Endothelial cell of umbilical vein (primary cell): ENCODE data around the gene TECRL. TPM values are rescaled to one million over a fixed set of nuclear protein-coding genes. Genes with fewer than 3 reads are reported as not detected.

Experiments
- BruUV-seq: library from RNA; stranded (reverse); fragments of 400-500 nt; replicated peaks from 2 replicates; lab custom pipeline; 2021; lab: Mats Ljungman, UMichigan
- CTCF ChIA-PET: fragments of 300-600, 350-600 bp; sonication (Branson Sonifier 250); formaldehyde crosslinking; loops from one replicate; lab custom pipeline; 2021; ENCODE audit warnings: antibody characterized with exemption, inconsistent platforms; lab: Charles Lee
- POLR2A ChIA-PET: fragments of 300-600, 350-600 bp; sonication (Branson Sonifier 250); formaldehyde crosslinking; loops from one replicate; lab custom pipeline; 2021; ENCODE audit warnings: antibody characterized with exemption, inconsistent platforms; lab: Charles Lee
- DNase-seq: peaks from one replicate; pipeline ENCODE4 v3.0.0-alpha.2; 2011; ENCODE audit warnings: low read depth, low spot score
- FAIRE-seq: peaks from 2 replicates; lab custom pipeline; 2011; peaks lifted over from hg19 to GRCh38; lab: Jason Lieb, UNC
- H2AFZ ChIP-seq: 2 replicates; pipeline ENCODE4 v1.6.0; 2012; ENCODE audit warnings: low read depth, low read length, control low read depth, inconsistent platforms
- H3K27ac ChIP-seq: 2 replicates; pipeline ENCODE4 v1.5.1; 2011; ENCODE audit warnings: low read depth, mild to moderate bottlenecking, control low read depth, low read length, moderate library complexity; ENCODE audit not compliant: insufficient read depth
- H3K27me3 ChIP-seq, 2 experiments: 2 replicates each; pipeline versions ENCODE4 v1.6.0 to v1.6.1; 2011; ENCODE audit warnings: low read length in 2 of 2, mixed read lengths in 1 of 2; ENCODE audit not compliant: control insufficient read depth in 2 of 2, insufficient read depth in 2 of 2
- H3K36me3 ChIP-seq, 2 experiments: 2 replicates in 1 of 2; 3 replicates in 1 of 2; pipeline ENCODE4 v1.5.1; 2011; ENCODE audit warnings: low read length in 2 of 2, mild to moderate bottlenecking in 1 of 2, moderate library complexity in 1 of 2; ENCODE audit not compliant: control insufficient read depth in 2 of 2, insufficient read depth in 2 of 2; ENCODE audit errors: extremely low read depth in 1 of 2
- H3K4me1 ChIP-seq: 3 replicates; pipeline ENCODE4 v1.5.1; 2011; ENCODE audit warnings: mild to moderate bottlenecking, low read length; ENCODE audit not compliant: control insufficient read depth, insufficient read depth; ENCODE audit errors: extremely low read depth
- H3K4me2 ChIP-seq: 2 replicates; pipeline ENCODE4 v1.6.1; 2011; ENCODE audit warnings: low read length, control low read depth, mixed read lengths; ENCODE audit not compliant: insufficient read depth
- H3K4me3 ChIP-seq, 3 experiments: fragments of 200-600 bp in 1 of 3; sonication (generic), shearing (Covaris generic) in 1 of 3; replicated peaks in 1 of 3; 2 replicates each; pipeline ENCODE4 v1.5.1; 2011 to 2016; ENCODE audit warnings: control low read depth in 3 of 3, low read length in 3 of 3, mild to moderate bottlenecking in 2 of 3, inconsistent platforms in 1 of 3, low read depth in 1 of 3, moderate library complexity in 1 of 3; ENCODE audit not compliant: insufficient read depth in 1 of 3
- H3K79me2 ChIP-seq: 2 replicates; pipeline ENCODE4 v1.6.0; 2012; ENCODE audit warnings: low read length, inconsistent platforms; ENCODE audit not compliant: control insufficient read depth, insufficient read depth
- H3K9ac ChIP-seq: replicated peaks from 2 replicates; pipeline ENCODE3; 2011; ENCODE audit warnings: low read length, control low read depth; ENCODE audit not compliant: insufficient read depth; ENCODE audit errors: extremely low read depth
- H3K9me1 ChIP-seq: replicated peaks from 3 replicates; pipeline ENCODE4 v1.6.0; 2011; ENCODE audit warnings: mild to moderate bottlenecking, low read length; ENCODE audit not compliant: control insufficient read depth, insufficient read depth; ENCODE audit errors: extremely low read depth
- H3K9me3 ChIP-seq: replicated peaks from 2 replicates; pipeline ENCODE4 v1.5.1; 2012; ENCODE audit warnings: low read length, inconsistent platforms; ENCODE audit not compliant: control insufficient read depth, insufficient read depth
- H4K20me1 ChIP-seq: replicated peaks from 2 replicates; pipeline ENCODE3; 2011; ENCODE audit warnings: mild to moderate bottlenecking, low read length; ENCODE audit not compliant: control insufficient read depth, insufficient read depth; ENCODE audit errors: extremely low read depth
- EZH2 ChIP-seq: IDR thresholded peaks from 2 replicates; pipeline ENCODE4 v1.6.1; 2012; ENCODE audit warnings: borderline replicate concordance, low read depth, mild to moderate bottlenecking, moderate library complexity, low read length, inconsistent platforms; ENCODE audit not compliant: severe bottlenecking
- FOS ChIP-seq: IDR thresholded peaks from 2 replicates; pipeline ENCODE4 v1.6.1; 2011; ENCODE audit warnings: mild to moderate bottlenecking, low read length, moderate library complexity, borderline replicate concordance; ENCODE audit not compliant: insufficient read depth
- GATA2 ChIP-seq: IDR thresholded peaks from 2 replicates; pipeline ENCODE4 v1.7.0; 2011; ENCODE audit warnings: low read depth, mild to moderate bottlenecking, moderate library complexity, mixed read lengths, low read length; ENCODE audit not compliant: insufficient read length, insufficient read depth
- JUN ChIP-seq: IDR thresholded peaks from 2 replicates; pipeline ENCODE4 v1.6.1; 2011; ENCODE audit warnings: borderline replicate concordance, low read depth; ENCODE audit not compliant: insufficient read length, insufficient read depth
- MAX ChIP-seq: IDR thresholded peaks from 2 replicates; pipeline ENCODE4 v1.6.1; 2011; ENCODE audit not compliant: insufficient read depth, insufficient read length
- MYC ChIP-seq: IDR thresholded peaks from one replicate; pipeline ENCODE4 v1.6.1; 2011; ENCODE audit warnings: mild to moderate bottlenecking, low read depth, low read length
- POLR2A ChIP-seq: IDR thresholded peaks from 2 replicates; pipeline ENCODE4 v1.6.1; 2012; ENCODE audit warnings: low read depth, mild to moderate bottlenecking, control low read depth, low read length
- POLR2AphosphoS5 ChIP-seq: IDR thresholded peaks from 2 replicates; pipeline ENCODE4 v1.6.1; 2012; ENCODE audit warnings: low read depth, mild to moderate bottlenecking, control low read depth, low read length, moderate library complexity; ENCODE audit not compliant: insufficient read depth
- dilution Hi-C: fragments of 300-500 bp; cut with MboI; formaldehyde crosslinking; loops from one replicate; pipeline ENCODE4 v1.15.0; 2019; ENCODE audit warnings: low sequenced_read_pairs; ENCODE audit not compliant: extremely low pct_ligation_motif_present
- intact Hi-C: fragments of 100-400 bp; cut with micrococcal nuclease; formaldehyde crosslinking; loops from one replicate; pipeline ENCODE4 v1.10.0; 2022
- polyA plus RNA-seq, 4 experiments: library from polyadenylated mRNA; depleted of rRNA in 3 of 4; stranded (reverse) in 3 of 4; unstranded in 1 of 4; fragments of >200 nt; gene quantifications; 2 replicates each; pipeline versions ENCODE4 v1.2.1 to v1.2.3, GENCODE V29; 2011 to 2012; ENCODE audit warnings: missing spikeins in 1 of 4
- small RNA-seq: library from RNA; depleted of rRNA; stranded (forward); fragments of <200 nt; gene quantifications from one replicate; pipeline ENCODE3, GENCODE V24; 2012; ENCODE audit warnings: low replicate concordance, low read depth; ENCODE audit not compliant: insufficient read depth, insufficient read length
- total RNA-seq: library from RNA; stranded (reverse); gene quantifications from 2 replicates; pipeline ENCODE4 v1.2.3, GENCODE V29; 2021
- TF ChIP-seq, protein P1 (sequence below), 2 donors: IDR thresholded peaks; 1 replicate in 1 of 2; 2 replicates in 1 of 2; pipeline ENCODE4 v1.5.1; 2011; ENCODE audit warnings: low read length in 2 of 2, mild to moderate bottlenecking in 2 of 2, moderate library complexity in 2 of 2, control low read depth in 1 of 2, inconsistent platforms in 1 of 2, low read depth in 1 of 2; ENCODE audit not compliant: insufficient read depth in 1 of 2; ENCODE audit errors: extremely low read depth in 1 of 2

TECRL gene
- total and polyA plus RNA-seq, 2 donors (not counting 3 experiments of a cell fraction or from before 2014, with no cell fraction given) = not detected

GRCh38 chr4:64230709-64231310, 178.4 kb downstream of the TECRL start:
- ChIA-PET POLR2A (no interaction called here), CTCF (no interaction called here)
- BruUV-seq = no TSS peak
- no peaks in the 10 kb centered on the region for H3K36me3 ChIP-seq
- no peaks in the 10 kb centered on the region for H3K4me1 ChIP-seq
- H3K9ac ChIP-seq = no peak overlapping the region
- intact Hi-C loops = no loop called here
- H3K27me3 ChIP-seq = no peaks in the 10 kb centered on the region
- no peaks in the 10 kb centered on the region for H4K20me1 ChIP-seq
- no peak for DNase-seq
- H3K4me2 ChIP-seq = no peak overlapping the region
- H2AFZ ChIP-seq = no peak overlapping the region
- TF ChIP-seq JUN (no peak), POLR2A (no peak), EZH2 (no peak), MYC (no peak), FOS (no peak), GATA2 (no peak), POLR2AphosphoS5 (no peak), MAX (no peak)
- TF ChIP-seq, protein P1, sequence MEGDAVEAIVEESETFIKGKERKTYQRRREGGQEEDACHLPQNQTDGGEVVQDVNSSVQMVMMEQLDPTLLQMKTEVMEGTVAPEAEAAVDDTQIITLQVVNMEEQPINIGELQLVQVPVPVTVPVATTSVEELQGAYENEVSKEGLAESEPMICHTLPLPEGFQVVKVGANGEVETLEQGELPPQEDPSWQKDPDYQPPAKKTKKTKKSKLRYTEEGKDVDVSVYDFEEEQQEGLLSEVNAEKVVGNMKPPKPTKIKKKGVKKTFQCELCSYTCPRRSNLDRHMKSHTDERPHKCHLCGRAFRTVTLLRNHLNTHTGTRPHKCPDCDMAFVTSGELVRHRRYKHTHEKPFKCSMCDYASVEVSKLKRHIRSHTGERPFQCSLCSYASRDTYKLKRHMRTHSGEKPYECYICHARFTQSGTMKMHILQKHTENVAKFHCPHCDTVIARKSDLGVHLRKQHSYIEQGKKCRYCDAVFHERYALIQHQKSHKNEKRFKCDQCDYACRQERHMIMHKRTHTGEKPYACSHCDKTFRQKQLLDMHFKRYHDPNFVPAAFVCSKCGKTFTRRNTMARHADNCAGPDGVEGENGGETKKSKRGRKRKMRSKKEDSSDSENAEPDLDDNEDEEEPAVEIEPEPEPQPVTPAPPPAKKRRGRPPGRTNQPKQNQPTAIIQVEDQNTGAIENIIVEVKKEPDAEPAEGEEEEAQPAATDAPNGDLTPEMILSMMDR (IDR thresholded peaks at IDR 0.05; ENCODE audit: extremely low read depth in 1 of 2, insufficient read depth in 1 of 2, low read depth in 1 of 2, low read length in 2 of 2) = no peak
- no peaks in the 10 kb centered on the region for H3K79me2 ChIP-seq
- dilution Hi-C loops = no loop called here
- no peak overlapping the region for H3K27ac ChIP-seq
- H3K9me1 ChIP-seq = no peaks in the 10 kb centered on the region
- H3K9me3 ChIP-seq = peaks cover 5% of the 10 kb centered on the region
- no peak overlapping the region for H3K4me3 ChIP-seq
- no peak for FAIRE-seq

Small RNA genes lying within 50 kb of the gene (small RNA-seq; reads per million reads assigned to genes)
- not detected for gene RNU6-191P
